Neural cell (in vitro differentiated cells): ENCODE results near the gene WARS2. TPM values are rescaled to one million over a fixed set of nuclear protein-coding genes. Genes with fewer than 3 reads are reported as not detected.

Experiments used
- H2AFZ ChIP-seq: fragments of 200-600, 300-800 bp; sonication (generic), shearing (Covaris generic); 2 replicates; pipeline ENCODE4 v1.6.0; 2014; ENCODE audit warnings: low read depth, mild to moderate bottlenecking, antibody characterized with exemption, low read length, moderate library complexity
- H3F3A ChIP-seq: fragments of 200-600 bp; shearing (Covaris generic); 2 replicates; pipeline ENCODE4 v1.6.1; 2016; ENCODE audit warnings: mild to moderate bottlenecking, moderate library complexity, mixed read lengths, antibody characterized with exemption, low read length; ENCODE audit not compliant: insufficient read depth, poor library complexity, severe bottlenecking
- H3K27ac ChIP-seq: fragments of 200-600, 300-800 bp; sonication (generic), shearing (Covaris generic); 2 replicates; pipeline ENCODE4 v1.5.1; 2014; ENCODE audit warnings: mild to moderate bottlenecking, low read length, moderate library complexity
- H3K27me3 ChIP-seq: fragments of 300-800, 200-600 bp; sonication (generic), shearing (Covaris generic); 2 replicates; pipeline ENCODE4 v1.6.0; 2014; ENCODE audit warnings: mild to moderate bottlenecking, low read depth, low read length, moderate library complexity; ENCODE audit not compliant: insufficient read depth
- H3K36me3 ChIP-seq: fragments of 300-800, 200-600 bp; sonication (generic), shearing (Covaris generic); 2 replicates; pipeline ENCODE4 v1.5.1; 2014; ENCODE audit warnings: mild to moderate bottlenecking, antibody characterized with exemption, low read length, moderate library complexity; ENCODE audit not compliant: insufficient read depth
- H3K4me2 ChIP-seq: fragments of 300-800, 200-600 bp; sonication (generic), shearing (Covaris generic); 2 replicates; pipeline ENCODE4 v1.6.0; 2014; ENCODE audit warnings: mild to moderate bottlenecking, low read length
- H3K4me3 ChIP-seq: fragments of 300-800, 200-600 bp; sonication (generic), shearing (Covaris generic); 2 replicates; pipeline ENCODE4 v1.5.1; 2014; ENCODE audit warnings: mild to moderate bottlenecking, low read length, moderate library complexity
- H3K79me2 ChIP-seq: fragments of 200-600 bp; shearing (Covaris generic); replicated peaks from 2 replicates; pipeline ENCODE4 v1.6.0; 2014; ENCODE audit warnings: mild to moderate bottlenecking, low read length, moderate library complexity; ENCODE audit not compliant: insufficient read depth
- H3K9ac ChIP-seq: fragments of 300-800, 200-600 bp; sonication (generic), shearing (Covaris generic); 2 replicates; pipeline ENCODE4 v1.6.1; 2016; ENCODE audit warnings: mild to moderate bottlenecking, low read length, mixed read lengths
- H3K9me2 ChIP-seq: fragments of 200-600 bp; shearing (Covaris generic); 2 replicates; pipeline ENCODE4 v1.6.1; 2016; ENCODE audit warnings: mild to moderate bottlenecking, low read length, mixed read lengths; ENCODE audit not compliant: insufficient read depth
- H3K9me3 ChIP-seq: fragments of 200-600, 300-800 bp; sonication (generic), shearing (Covaris generic); 2 replicates; pipeline ENCODE4 v1.6.1; 2016; ENCODE audit warnings: mild to moderate bottlenecking, mixed run types, low read length, moderate library complexity, mixed read lengths
- H4K20me1 ChIP-seq: fragments of 200-600 bp; shearing (Covaris generic); 2 replicates; pipeline ENCODE4 v1.6.1; 2016; ENCODE audit warnings: mild to moderate bottlenecking, mixed run types; ENCODE audit not compliant: insufficient read depth
- EP300 ChIP-seq: fragments of 450-650 bp; conservative IDR thresholded peaks from 2 replicates; pipeline ENCODE4 v1.6.1; 2014; ENCODE audit warnings: antibody characterized with exemption, mild to moderate bottlenecking, moderate library complexity; ENCODE audit not compliant: poor library complexity, severe bottlenecking
- EZH2 ChIP-seq: fragments of 200-600, 300-800 bp; shearing (Covaris generic), sonication (generic); IDR thresholded peaks from 2 replicates; pipeline ENCODE4 v1.6.1; 2014; ENCODE audit warnings: antibody characterized with exemption, low read length, borderline replicate concordance, mild to moderate bottlenecking; ENCODE audit not compliant: insufficient read depth, poor library complexity, severe bottlenecking
- MXI1 ChIP-seq: fragments of 450-650 bp; conservative IDR thresholded peaks from 2 replicates; pipeline ENCODE4 v1.6.1; 2014; ENCODE audit warnings: antibody characterized with exemption, mild to moderate bottlenecking; ENCODE audit not compliant: poor library complexity, severe bottlenecking
- POLR2AphosphoS5 ChIP-seq: IDR thresholded peaks from 2 replicates; pipeline ENCODE4 v1.6.1; 2012
- RAD21 ChIP-seq: fragments of 450-650 bp; conservative IDR thresholded peaks from 2 replicates; pipeline ENCODE4 v1.6.1; 2014; ENCODE audit warnings: antibody characterized with exemption, mild to moderate bottlenecking, moderate library complexity
- SMC3 ChIP-seq: fragments of 450-650 bp; conservative IDR thresholded peaks from 2 replicates; pipeline ENCODE4 v1.6.1; 2014; ENCODE audit warnings: antibody characterized with exemption, mild to moderate bottlenecking, moderate library complexity; ENCODE audit not compliant: poor library complexity
- TAF1 ChIP-seq: IDR thresholded peaks from 2 replicates; pipeline ENCODE4 v1.6.1; 2012; ENCODE audit warnings: low read depth
- polyA plus RNA-seq: library from polyadenylated mRNA; depleted of rRNA; stranded (reverse); fragments of >200 nt; gene quantifications from 2 replicates; pipeline ENCODE4 v1.2.3, GENCODE V29; 2014
- TF ChIP-seq, protein P1 (sequence below): fragments of 450-650 bp; IDR thresholded peaks from 2 replicates; pipeline ENCODE4 v1.5.1; 2014; ENCODE audit warnings: antibody characterized with exemption, mild to moderate bottlenecking, moderate library complexity; ENCODE audit not compliant: poor library complexity, severe bottlenecking
- TF ChIP-seq, protein P2 (sequence below): IDR thresholded peaks from 2 replicates; pipeline ENCODE4 v1.6.1; 2012; ENCODE audit warnings: borderline replicate concordance

Gene WARS2
- polyA plus RNA-seq, 1 donor from 2014 or later: 4.7 TPM

DNA sequence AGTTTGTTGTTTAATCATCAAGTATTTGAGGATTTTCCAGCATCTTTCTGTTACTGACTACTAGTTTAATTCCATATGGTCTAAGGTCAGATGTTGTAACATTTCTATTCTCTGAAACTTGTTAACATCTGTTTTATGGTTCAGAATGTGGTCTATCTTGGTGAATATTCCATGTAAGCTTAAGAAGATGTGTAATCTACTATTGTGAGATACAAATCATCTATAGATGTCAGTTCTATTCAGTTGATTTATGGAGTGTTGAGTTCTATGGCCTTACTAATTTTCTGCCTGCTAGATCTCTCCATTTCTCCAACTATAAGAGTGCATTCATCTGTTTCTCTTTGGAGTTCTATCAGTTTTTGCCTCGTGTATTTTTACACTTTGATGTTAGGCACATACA, 31.5 kb downstream of the WARS2 start:
- Histone ChIP-seq H3K9ac (no peak overlapping the region), H4K20me1 (no peaks in the 10 kb centered on the region), H3K9me2 (no peaks in the 10 kb centered on the region), H2AFZ (no peak overlapping the region), H3K4me2 (no peak overlapping the region), H3F3A (no peaks in the 10 kb centered on the region), H3K79me2 (no peaks in the 10 kb centered on the region), H3K27ac (no peak overlapping the region), H3K27me3 (no peaks in the 10 kb centered on the region), H3K4me3 (no peak overlapping the region), H3K36me3 (no peaks in the 10 kb centered on the region), H3K9me3 (no peaks in the 10 kb centered on the region)
- TF ChIP-seq EZH2 (no peak), POLR2AphosphoS5 (no peak), MXI1 (no peak), SMC3 (no peak), RAD21 (no peak), TAF1 (no peak), EP300 (no peak)
- TF ChIP-seq, protein P1, sequence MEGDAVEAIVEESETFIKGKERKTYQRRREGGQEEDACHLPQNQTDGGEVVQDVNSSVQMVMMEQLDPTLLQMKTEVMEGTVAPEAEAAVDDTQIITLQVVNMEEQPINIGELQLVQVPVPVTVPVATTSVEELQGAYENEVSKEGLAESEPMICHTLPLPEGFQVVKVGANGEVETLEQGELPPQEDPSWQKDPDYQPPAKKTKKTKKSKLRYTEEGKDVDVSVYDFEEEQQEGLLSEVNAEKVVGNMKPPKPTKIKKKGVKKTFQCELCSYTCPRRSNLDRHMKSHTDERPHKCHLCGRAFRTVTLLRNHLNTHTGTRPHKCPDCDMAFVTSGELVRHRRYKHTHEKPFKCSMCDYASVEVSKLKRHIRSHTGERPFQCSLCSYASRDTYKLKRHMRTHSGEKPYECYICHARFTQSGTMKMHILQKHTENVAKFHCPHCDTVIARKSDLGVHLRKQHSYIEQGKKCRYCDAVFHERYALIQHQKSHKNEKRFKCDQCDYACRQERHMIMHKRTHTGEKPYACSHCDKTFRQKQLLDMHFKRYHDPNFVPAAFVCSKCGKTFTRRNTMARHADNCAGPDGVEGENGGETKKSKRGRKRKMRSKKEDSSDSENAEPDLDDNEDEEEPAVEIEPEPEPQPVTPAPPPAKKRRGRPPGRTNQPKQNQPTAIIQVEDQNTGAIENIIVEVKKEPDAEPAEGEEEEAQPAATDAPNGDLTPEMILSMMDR: no peak
- TF ChIP-seq, protein P2, sequence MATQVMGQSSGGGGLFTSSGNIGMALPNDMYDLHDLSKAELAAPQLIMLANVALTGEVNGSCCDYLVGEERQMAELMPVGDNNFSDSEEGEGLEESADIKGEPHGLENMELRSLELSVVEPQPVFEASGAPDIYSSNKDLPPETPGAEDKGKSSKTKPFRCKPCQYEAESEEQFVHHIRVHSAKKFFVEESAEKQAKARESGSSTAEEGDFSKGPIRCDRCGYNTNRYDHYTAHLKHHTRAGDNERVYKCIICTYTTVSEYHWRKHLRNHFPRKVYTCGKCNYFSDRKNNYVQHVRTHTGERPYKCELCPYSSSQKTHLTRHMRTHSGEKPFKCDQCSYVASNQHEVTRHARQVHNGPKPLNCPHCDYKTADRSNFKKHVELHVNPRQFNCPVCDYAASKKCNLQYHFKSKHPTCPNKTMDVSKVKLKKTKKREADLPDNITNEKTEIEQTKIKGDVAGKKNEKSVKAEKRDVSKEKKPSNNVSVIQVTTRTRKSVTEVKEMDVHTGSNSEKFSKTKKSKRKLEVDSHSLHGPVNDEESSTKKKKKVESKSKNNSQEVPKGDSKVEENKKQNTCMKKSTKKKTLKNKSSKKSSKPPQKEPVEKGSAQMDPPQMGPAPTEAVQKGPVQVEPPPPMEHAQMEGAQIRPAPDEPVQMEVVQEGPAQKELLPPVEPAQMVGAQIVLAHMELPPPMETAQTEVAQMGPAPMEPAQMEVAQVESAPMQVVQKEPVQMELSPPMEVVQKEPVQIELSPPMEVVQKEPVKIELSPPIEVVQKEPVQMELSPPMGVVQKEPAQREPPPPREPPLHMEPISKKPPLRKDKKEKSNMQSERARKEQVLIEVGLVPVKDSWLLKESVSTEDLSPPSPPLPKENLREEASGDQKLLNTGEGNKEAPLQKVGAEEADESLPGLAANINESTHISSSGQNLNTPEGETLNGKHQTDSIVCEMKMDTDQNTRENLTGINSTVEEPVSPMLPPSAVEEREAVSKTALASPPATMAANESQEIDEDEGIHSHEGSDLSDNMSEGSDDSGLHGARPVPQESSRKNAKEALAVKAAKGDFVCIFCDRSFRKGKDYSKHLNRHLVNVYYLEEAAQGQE: no peak

- Histone ChIP-seq H4K20me1 (no peaks in the 10 kb centered on the region), H3K9ac (no peak overlapping the region), H3K4me2 (no peak overlapping the region), H2AFZ (no peak overlapping the region), H3K36me3 (no peaks in the 10 kb centered on the region), H3K27ac (no peak overlapping the region), H3K4me3 (no peak overlapping the region), H3K9me3 (no peaks in the 10 kb centered on the region), H3K27me3 (no peaks in the 10 kb centered on the region), H3K79me2 (no peaks in the 10 kb centered on the region), H3F3A (no peaks in the 10 kb centered on the region), H3K9me2 (no peaks in the 10 kb centered on the region)
- TF ChIP-seq POLR2AphosphoS5: no peak
- TF ChIP-seq SMC3: no peak
- TF ChIP-seq TAF1: no peak
- no peak for TF ChIP-seq RAD21
- no peak for TF ChIP-seq EP300
- TF ChIP-seq EZH2: no peak
- no peak for TF ChIP-seq MXI1
- TF ChIP-seq, protein P1: no peak
- TF ChIP-seq, protein P2: no peak
Measured at GRCh38 chr1:119103764-119104163, 36.7 kb downstream of the WARS2 start.
